Heart right ventricle (tissue), 16 donors: ENCODE data around the gene PATE2. TPM values are rescaled to one million over a fixed set of nuclear protein-coding genes. Genes with fewer than 3 reads are reported as not detected.

Experiments used
- ATAC-seq, 8 donors: fragments of 200-7000 bp; cut with Tn5 transposase; one replicate each; pipeline ENCODE4 v1.9.1; 2020; ENCODE audit warnings: mild to moderate bottlenecking in 8 of 8, moderate library complexity in 8 of 8, moderate number of reproducible peaks in 1 of 8
- DNase-seq, 2 donors: peaks; one replicate each; pipeline ENCODE4 v3.0.0-alpha.2; 2020
- H3K27ac ChIP-seq, 10 donors: fragments of 200-600 bp; sonication (generic) in 2 of 10; one replicate each; pipeline versions ENCODE4 v1.5.0 to v1.8.0; 2020 to 2022; ENCODE audit warnings: mild to moderate bottlenecking in 3 of 10
- H3K27me3 ChIP-seq, 7 donors: fragments of 200-600 bp; one replicate each; pipeline ENCODE4 v1.8.0; 2021 to 2022; ENCODE audit warnings: mild to moderate bottlenecking in 2 of 7
- H3K36me3 ChIP-seq, 9 donors: fragments of 200-600 bp; sonication (generic) in 1 of 9; one replicate each; pipeline versions ENCODE4 v1.5.0 to v1.8.0; 2020 to 2022; ENCODE audit warnings: mild to moderate bottlenecking in 2 of 9
- H3K4me1 ChIP-seq, 9 donors: fragments of 200-600 bp; sonication (generic) in 1 of 9; one replicate each; pipeline versions ENCODE4 v1.5.0 to v1.8.0; 2020 to 2022; ENCODE audit warnings: mild to moderate bottlenecking in 4 of 9
- H3K4me3 ChIP-seq, 10 donors: fragments of 200-600 bp; sonication (generic) in 2 of 10; one replicate each; pipeline versions ENCODE4 v1.5.0 to v1.8.0; 2020 to 2022; ENCODE audit warnings: mild to moderate bottlenecking in 7 of 10, moderate library complexity in 2 of 10
- H3K9me3 ChIP-seq, 11 donors: fragments of 200-600 bp in 10 of 11; sonication (generic) in 2 of 11; one replicate each; pipeline versions ENCODE4 v1.5.0 to v1.8.0; 2013 to 2022; ENCODE audit warnings: mild to moderate bottlenecking in 2 of 11, control low read depth in 1 of 11, moderate library complexity in 1 of 11
- WGBS, 2 donors: extraction: QIAGEN DNeasy Blood & Tissue Kit; methylation state at CpG; one replicate each; pipeline ENCODE4 v1.1.7; 2013; ENCODE audit warnings: inconsistent platforms in 1 of 2; 5-methylcytosine and 5-hydroxymethylcytosine counted together
- intact Hi-C, 10 donors: fragments of 100-400 bp; cut with DNase I; formaldehyde crosslinking; loops; one replicate each; pipeline versions ENCODE4 v1.11.1 to v1.14.2; 2022
- polyA plus RNA-seq, 2 donors: library from polyadenylated mRNA; stranded (reverse); fragments of 200-250 nt; gene quantifications; one replicate each; pipeline ENCODE4 v1.2.3, GENCODE V29; 2013
- total RNA-seq, 10 donors: library from RNA; stranded (reverse); fragmentation: NEBNext Ultra II Directional in 3 of 10; extraction: Animal tissue kit (Norgen Biotek cat#: 25700) in 3 of 10; gene quantifications; one replicate each; pipeline versions ENCODE4 v1.2.1 to v1.2.4, GENCODE V29; 2021 to 2023
- TF ChIP-seq, protein P1 (sequence below), 9 donors: fragments of 200-600 bp; sonication (generic) in 2 of 9; IDR thresholded peaks; one replicate each; pipeline versions ENCODE4 v1.5.0 to v1.8.0; 2021 to 2022; ENCODE audit warnings: antibody characterized with exemption in 9 of 9, mild to moderate bottlenecking in 5 of 9, moderate library complexity in 1 of 9
- donor health status: Arrhythmogenic right ventricular cardiomyopathy.
- donor health status: ischemic (EF 13 %, LVEDD 7.1; RV severe dilation, severe dysfunction).
- donor health status: healthy with polysubstance abuse.
- donor health status: DM: no; HTN: yes; CAD: no.
- donor health status: DM: no; HTN: no; CAD: no.
- donor health status: ischemic (EF 25% LVEDD 6.9; RV normal size, moderate dysfunction).
- donor health status: ischemic (EF 25% LVEDD 5.7; RV mildly dilated, moderate dysfunction).
- donor health status: healthy.
- donor health status: DM: yes; HTN: yes; CAD: no.
- donor health status: Ischemic cardiomyopathy.
- donor health status: ischemic (EF 35%, LVEDD 5.7; RV mildly dilated, moderate dysfunction).
- donor health status: nonischemic (EF 11% LVEDD 7.7; RV severe dilation, severe dysfunction).
- donor health status: DM: yes; HTN: yes; CAD: no.
- donor health status: PGD.
- donor health status: ischemic (EF 29% LVEDD 5.4; RV normal size, mild dysfunction).
- donor health status: nonischemic (EF 23%, LVEDD 6.1; RV moderate dilation, normal function).

Gene PATE2
- total and polyA plus RNA-seq, 12 donors: not detected

DNA sequence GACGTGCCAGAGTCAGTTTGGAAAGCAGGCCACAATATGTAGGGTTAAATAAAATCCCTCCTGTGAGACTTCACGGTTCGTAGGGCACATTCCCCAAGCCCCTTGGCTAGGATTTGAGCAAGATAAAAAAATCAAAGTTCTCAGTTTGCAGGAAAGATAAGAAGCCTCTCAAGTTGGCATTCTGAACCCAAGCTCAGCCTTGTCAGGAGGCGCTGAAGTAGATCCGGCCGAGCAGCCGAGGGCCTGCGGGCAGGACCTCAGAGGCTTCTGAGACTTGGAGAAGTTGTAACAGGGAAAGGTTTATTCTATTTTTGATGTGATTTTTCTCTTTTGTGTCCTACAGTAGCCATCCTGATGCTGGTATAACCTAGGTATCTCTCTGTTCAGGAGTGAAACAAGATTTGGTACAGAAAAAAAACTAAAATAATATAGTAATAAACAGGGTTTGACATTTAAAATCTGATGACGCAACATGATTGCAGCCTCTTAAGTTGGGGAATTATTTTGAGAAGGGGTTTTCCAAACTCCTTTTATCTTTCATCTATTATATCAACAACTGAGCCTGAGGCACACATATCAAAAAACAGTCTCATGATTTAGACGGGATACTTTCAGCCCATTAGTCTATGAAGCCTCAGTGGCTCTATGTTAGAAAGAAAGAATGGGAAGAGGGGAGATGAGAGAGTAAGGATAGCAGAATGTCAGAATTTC is 10.1 kb downstream of the PATE2 start:
- intact Hi-C loops: no loop called here
- ATAC-seq (no peak), DNase-seq (no peak)
- no peaks in the 10 kb centered on the region for H3K9me3 ChIP-seq
- no peaks in the 10 kb centered on the region for H3K4me1 ChIP-seq
- H3K4me3 ChIP-seq: no peak overlapping the region
- no peak overlapping the region for H3K27ac ChIP-seq
- H3K27me3 ChIP-seq: no peaks in the 10 kb centered on the region
- WGBS, 2 donors: 38 to 43% methylated on average over 10 of the region's 10 CpGs
- TF ChIP-seq, protein P1, sequence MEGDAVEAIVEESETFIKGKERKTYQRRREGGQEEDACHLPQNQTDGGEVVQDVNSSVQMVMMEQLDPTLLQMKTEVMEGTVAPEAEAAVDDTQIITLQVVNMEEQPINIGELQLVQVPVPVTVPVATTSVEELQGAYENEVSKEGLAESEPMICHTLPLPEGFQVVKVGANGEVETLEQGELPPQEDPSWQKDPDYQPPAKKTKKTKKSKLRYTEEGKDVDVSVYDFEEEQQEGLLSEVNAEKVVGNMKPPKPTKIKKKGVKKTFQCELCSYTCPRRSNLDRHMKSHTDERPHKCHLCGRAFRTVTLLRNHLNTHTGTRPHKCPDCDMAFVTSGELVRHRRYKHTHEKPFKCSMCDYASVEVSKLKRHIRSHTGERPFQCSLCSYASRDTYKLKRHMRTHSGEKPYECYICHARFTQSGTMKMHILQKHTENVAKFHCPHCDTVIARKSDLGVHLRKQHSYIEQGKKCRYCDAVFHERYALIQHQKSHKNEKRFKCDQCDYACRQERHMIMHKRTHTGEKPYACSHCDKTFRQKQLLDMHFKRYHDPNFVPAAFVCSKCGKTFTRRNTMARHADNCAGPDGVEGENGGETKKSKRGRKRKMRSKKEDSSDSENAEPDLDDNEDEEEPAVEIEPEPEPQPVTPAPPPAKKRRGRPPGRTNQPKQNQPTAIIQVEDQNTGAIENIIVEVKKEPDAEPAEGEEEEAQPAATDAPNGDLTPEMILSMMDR (IDR thresholded peaks at IDR 0.05): no peak
- no peaks in the 10 kb centered on the region for H3K36me3 ChIP-seq

DNA sequence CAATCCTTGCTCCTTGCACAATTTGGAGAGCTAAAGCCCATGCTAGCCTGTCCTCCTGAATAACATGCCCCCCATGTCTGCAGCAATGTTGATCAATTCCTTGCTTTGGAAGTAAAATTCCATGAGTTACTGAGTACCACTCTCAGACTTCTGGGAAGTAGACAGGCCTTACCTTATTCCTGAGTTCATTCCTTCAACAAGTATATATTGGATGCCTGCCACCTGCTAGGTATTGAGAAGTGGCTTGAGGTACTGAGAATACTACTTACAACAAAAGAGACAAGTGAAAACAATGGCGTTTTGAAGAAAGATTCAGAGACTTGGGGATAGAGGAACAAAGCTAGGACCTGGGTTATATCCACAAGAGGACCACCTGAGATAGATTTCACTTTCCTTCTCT is 12.4 kb downstream of the PATE2 start:
- DNase-seq: no peak
- TF ChIP-seq, protein P1 (IDR thresholded peaks at IDR 0.05): no peak
- no peak for ATAC-seq
- Histone ChIP-seq H3K27ac (no peak overlapping the region), H3K27me3 (no peaks in the 10 kb centered on the region), H3K4me1 (no peaks in the 10 kb centered on the region), H3K36me3 (no peaks in the 10 kb centered on the region), H3K4me3 (no peak overlapping the region), H3K9me3 (no peaks in the 10 kb centered on the region)
- intact Hi-C loops: no loop called here
- WGBS, 2 donors: 64 to 68% methylated on average over 1 of the region's 1 CpG

GRCh38 chr11:125763483-125763882 is 15.1 kb downstream of the PATE2 start:
- Histone ChIP-seq H3K4me3 (no peak overlapping the region), H3K9me3 (peaks cover 0 to 4% (median 0%) of the 10 kb centered on the region in 11 donors), H3K27me3 (no peaks in the 10 kb centered on the region), H3K4me1 (no peaks in the 10 kb centered on the region), H3K27ac (no peak overlapping the region), H3K36me3 (no peaks in the 10 kb centered on the region)
- ATAC-seq (no peak), DNase-seq (no peak)
- 82 to 90% methylated on average over 2 of the region's 2 CpGs for WGBS, 2 donors
- TF ChIP-seq, protein P1 (IDR thresholded peaks at IDR 0.05): no peak
- intact Hi-C loops: no loop called here

DNA sequence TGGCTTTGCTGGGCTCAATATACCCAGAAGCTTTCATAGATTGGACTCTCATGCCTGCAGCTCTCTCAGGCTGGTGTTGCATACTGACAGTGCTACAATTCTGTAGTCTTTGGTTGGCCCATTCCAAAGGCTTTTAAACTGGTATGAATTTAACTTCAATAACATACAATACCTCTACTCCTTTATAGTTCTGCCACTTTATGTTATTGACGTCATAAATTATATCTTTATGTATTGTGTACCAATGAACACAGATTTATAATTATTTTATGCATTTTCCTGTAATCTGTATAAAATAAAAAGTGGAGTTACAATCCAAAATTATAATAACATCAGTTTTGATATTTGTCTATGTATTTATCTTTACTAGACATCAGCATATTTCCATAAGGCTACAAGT is 16.2 kb downstream of the PATE2 start:
- H3K27ac ChIP-seq: no peak overlapping the region
- peaks cover 0 to 11% (median 0%) of the 10 kb centered on the region in 11 donors for H3K9me3 ChIP-seq
- no peak for DNase-seq
- H3K4me1 ChIP-seq: no peaks in the 10 kb centered on the region
- intact Hi-C loops: no loop called here
- TF ChIP-seq, protein P1 (IDR thresholded peaks at IDR 0.05): no peak
- ATAC-seq: no peak
- H3K27me3 ChIP-seq: no peaks in the 10 kb centered on the region
- H3K4me3 ChIP-seq: no peak overlapping the region
- H3K36me3 ChIP-seq: no peaks in the 10 kb centered on the region
- WGBS, 2 donors: 80 to 83% methylated on average over 1 of the region's 1 CpG
